ENCODE measurements around the gene KRTAP5-3.
A peak's percentile ranks its signal among the peaks of the same experiment; 100 is the strongest.
"Not testable (repeated sequence)": the region's sequence is repeated elsewhere in the genome, so short reads cannot be mapped to it uniquely, and the experiment has no call there.

Gene KRTAP5-3

GRCh38 chr11:1575756-1576155, 32.5 kb downstream of the KRTAP5-3 start:
- not testable (repeated sequence) for DNase-seq

DNA sequence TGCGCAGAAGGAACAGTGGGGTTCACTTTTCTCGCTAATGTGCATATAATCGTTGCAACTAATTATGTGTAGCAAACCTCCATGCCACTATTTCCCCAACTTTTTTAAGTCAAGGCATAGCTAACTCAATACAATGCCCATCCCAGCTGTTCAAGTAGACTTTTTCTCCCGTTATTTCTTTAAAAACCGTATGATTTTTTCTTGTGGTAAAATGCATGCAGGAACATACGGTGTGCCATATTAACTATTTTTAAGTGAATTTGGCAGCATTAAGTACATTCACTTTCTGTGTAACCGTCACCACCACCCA, 33.4 kb downstream of the KRTAP5-3 start:
- no peak for DNase-seq

DNA sequence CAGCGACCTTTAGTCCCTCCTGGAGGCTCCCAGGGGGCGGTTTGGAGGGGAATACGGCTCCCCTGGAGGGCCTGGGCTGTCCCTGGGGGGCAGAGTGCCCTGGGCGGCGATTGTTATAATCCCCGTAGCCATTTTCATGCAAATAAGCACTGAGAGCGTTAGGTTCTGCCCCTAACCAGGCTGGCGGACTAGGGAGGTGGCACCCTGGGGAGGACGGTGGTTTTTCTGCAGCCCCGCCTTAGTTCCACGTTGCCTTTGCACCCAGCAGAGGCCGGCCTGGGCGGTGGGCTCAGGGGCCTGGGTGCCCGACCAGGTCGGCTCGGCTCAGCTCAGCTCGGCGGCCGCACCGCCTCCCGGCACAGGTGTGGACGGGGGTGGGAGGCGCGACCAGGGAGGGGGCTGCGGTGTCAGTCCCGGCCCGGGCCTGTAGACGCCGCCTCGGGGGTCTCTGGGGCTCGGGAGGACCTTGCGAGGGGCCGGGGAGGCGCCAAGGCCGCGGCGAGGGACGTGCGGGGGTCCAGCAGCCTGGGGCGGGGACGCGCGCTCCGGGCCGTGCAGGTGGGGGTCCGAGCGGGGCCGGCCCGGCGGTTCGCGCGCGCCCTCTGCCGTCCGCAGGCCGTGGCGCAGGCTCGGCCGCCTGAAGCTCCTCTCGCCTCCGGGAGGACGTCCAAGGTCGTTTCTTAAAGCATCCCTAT, 33.9 kb downstream of the KRTAP5-3 start:
- peak; percentile 58 for DNase-seq

- no peak for DNase-seq
Observed at GRCh38 chr11:1573903-1574237, 34.4 kb downstream of the KRTAP5-3 start.

- no peak for DNase-seq
Observed at GRCh38 chr11:1573077-1573902, 35.0 kb downstream of the KRTAP5-3 start.

- peak; percentile 89 for DNase-seq
Observed at GRCh38 chr11:1572197-1573076, 35.8 kb downstream of the KRTAP5-3 start, which contains the start of gene DUSP8. Gene DUSP8, minus strand, starts transcription at chr11:1572271. Its CDS starts 6,445 bp downstream, at chr11:1565826.

DNA sequence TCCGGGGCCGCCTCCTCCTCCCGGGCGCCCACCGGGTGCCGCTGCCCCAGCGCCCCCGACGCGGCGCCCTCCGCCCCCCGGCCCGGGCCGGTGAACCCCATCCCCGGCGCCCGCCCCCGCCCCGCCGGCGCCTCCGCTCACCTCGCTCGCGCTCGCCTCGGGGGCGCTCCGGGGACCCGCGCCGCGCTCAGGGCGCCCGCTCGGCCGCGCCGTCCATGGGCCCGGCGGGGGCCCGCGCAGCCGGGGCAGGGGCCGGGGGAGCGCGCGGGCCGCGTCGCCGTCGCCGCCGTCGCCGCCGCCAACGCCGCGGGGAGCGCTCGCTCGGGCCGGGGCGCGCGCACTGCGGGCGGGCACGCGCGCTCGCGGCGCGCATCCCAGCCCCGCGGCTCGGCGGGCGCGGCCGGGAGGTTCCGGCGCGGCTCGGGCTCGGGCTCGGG, 36.5 kb downstream of the KRTAP5-3 start:
- DNase-seq = no peak

DNA sequence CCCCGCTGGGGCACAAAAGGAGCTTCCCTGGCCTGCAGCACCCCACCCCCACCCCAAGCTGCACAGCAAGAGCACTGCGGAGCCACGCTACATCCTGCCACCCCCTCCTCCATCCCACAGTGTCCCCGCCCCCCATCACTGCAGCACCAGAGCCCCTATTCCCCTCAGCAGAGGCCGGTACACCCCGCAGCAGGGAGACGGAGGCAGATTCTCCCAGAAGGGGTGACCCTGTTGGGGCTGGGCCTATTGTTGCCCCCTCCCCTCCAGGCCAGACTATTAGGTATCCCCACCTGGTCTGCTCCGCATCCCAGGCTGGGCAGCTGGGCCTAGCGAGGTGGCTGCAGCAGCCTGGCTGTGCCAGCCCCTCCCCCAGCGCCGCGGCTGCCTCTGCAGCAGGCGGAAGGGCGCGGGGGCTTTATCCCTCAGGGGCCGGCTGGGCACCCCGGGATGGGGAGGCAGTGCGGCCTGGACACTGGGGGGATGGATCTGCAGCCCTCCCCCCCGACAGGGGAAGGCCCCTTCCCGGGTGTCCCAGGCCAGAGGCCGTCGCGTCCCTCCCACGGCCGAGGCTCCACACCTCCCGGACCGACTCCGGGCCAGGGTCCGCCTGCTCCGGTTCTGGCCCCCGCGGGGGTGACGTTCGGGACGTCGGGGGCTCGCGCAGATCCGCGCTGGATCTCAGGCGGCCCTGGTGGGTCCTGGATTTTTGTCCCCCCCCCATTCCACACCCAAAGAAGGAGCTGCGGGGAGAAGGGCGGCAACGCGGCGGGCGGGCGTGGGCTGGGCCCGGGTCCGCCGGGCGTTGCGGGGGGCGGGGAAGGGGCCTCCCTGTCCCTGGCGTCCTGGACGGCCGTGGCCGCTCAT, 37.1 kb downstream of the KRTAP5-3 start:
- no peak for DNase-seq

- DNase-seq = no peak
Observed at GRCh38 chr11:1570531-1570895, 37.8 kb downstream of the KRTAP5-3 start.

DNA sequence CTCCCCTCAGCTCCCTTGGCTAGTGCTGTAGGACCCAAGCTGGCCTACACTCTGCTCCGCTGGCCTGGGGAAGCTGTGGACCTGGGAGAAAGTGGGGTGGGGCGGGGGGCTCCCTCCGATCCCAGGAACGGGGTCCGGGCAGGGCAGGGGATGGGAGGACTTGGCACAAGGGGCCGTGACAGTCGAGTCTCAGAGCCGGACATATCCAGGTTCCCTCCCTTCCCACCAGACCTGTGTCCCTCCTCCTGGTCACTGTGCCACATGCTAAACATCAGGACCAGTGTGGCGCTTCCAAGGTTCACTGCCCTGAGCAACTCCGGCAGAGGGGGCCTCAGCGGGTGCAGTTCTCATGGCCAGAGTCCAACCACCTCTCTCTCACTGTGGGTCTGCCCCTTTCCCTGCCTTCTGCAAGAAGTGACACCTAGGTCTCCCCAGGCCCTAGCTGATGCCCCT, 38.2 kb downstream of the KRTAP5-3 start:
- DNase-seq = no peak

GRCh38 chr11:1569251-1569780, 38.9 kb downstream of the KRTAP5-3 start:
- no peak for DNase-seq

DNA sequence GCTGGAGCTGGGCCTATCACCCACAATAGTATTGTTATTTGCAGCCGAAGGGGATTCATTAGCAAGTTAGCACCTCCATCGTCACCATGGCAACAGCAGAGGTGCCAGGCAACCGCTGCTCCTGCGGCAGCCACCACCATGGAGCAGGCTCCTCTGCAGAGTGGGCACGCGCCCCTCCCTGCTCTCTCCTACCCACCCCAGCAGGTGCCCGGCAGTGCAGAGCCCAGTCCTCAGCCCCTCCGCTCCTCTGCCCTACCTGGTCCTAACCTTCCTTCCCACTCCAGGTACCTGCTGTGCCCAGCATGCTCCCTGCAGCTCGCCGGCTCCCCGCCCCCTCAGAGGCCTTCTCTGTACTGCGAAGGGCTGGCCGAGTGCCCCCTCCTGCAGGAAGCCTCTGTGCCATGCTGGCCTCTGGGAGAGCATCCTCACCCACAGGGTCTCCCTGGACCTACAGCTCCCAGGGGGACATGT, 39.8 kb downstream of the KRTAP5-3 start:
- DNase-seq = no peak

GRCh38 chr11:1567721-1568100, 40.6 kb downstream of the KRTAP5-3 start:
- DNase-seq = no peak

DNA sequence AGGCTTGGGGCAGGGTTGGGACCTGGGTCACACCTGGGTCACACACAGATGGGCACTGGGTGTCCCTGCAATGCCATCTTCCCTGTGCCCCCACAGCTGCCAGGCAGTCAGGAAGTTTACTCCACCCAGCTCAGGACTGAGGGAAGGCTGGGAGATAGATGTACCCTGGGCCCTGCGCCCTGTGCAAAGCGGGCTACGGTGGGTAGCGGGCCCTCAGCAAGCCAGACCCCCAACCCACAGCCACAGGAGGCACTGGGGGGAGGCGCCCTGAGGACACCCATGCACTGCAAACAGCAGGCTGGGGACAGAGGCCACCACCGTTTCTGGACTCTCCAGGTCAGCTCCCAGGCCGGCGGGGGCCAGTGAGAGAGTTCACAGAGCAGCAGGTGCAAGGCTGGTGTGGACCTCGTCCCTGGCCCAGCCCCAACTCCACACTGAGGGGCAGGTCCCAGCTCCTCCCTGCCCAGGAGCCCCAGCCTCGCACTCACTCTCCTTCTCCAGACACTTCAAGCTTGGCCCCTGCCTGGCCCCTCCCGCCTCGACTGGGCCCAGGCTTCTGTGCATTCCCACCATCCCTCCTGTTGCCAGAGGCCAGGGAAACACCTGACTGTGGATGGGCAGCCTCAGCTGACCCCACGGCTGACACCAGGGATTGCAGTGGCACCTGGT, 41.1 kb downstream of the KRTAP5-3 start:
- DNase-seq = no peak

DNA sequence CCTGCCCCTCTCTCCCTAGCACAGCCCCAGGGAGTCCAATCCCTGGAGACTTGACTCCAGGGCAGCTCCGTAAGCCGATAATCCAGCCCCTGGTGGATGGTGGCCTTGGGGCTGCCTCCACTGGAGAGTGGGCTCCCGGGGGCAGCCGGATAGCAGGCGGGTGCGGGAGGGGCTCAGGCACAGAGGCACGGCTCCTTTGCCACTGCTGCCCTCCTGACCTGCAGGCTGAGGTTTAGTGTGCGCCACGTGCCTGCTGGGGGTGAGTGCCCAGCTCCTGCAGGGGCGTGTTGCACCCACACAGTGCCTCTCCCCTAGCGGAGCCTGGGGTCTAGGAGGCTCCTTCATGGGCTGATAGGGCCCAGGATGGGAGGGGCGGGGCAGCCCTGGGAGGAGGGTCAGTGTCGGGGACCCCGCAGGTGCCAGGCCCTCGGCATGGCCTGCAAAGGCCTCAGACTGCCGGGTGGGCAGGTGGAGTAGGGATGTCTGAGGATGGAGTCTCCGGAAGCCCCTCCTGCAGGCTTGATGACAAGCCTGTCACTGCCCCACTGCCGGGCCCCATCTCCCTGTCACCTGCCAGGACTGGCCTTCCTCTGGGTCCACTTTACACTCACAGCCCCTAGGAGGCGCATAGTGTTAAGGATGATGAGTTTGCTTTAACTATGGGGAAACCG, 41.7 kb downstream of the KRTAP5-3 start:
- no peak for DNase-seq

DNA sequence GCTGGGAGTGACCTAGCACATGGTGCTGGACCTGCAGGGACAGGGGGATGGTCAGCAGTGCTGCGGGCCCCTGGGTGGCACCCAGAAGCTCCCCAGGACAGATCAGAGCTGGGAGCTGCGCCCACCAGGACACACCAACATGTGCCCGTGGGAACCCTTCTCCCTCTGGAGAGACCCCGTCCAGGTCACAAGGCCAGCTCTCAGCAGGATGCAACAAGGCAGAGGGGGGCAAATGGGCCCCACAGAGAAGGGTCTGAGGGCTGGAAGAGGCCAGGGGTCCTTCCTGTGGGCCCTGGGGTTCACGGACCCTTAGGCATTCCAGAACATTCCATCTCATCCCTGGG, 42.4 kb downstream of the KRTAP5-3 start:
- no peak for DNase-seq

DNA sequence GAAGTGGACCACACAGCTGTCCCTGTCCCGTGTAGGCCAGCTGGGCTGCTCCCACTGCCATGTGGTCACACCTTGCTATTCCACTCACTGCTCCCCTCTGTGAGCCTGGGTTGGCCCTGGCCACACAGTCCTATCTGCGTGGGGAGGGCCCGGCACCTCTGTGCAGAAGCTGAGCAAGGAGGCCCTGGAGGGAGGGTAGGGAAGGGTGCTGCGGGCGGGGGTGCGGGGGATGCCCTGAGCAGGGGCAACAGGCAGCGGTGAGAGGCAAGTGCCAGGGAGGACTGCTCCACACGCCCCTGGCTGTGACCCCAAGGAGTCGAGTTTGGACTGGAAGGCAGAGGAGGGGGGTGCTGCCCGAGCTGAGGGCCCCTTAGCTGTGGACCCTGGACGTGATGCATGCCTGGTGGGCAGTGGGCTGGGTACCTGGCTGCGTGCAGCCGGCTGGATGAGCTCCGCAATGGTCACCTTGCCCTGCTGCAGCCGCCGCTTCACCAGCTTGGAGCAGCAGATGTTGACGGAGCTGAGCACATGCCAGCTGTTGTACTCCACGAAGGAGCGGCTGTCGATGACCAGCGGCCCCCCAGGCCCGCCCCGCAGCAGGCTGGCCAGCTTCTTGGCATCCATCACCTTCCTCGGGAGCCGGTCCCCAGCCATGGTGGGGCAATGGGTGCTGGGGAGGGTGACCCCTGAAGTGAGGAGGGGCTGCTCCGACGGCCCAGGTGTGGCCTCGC, 42.9 kb downstream of the KRTAP5-3 start:
- DNase-seq = no peak

GRCh38 chr11:1564535-1565172, 43.6 kb downstream of the KRTAP5-3 start:
- no peak for DNase-seq

DNA sequence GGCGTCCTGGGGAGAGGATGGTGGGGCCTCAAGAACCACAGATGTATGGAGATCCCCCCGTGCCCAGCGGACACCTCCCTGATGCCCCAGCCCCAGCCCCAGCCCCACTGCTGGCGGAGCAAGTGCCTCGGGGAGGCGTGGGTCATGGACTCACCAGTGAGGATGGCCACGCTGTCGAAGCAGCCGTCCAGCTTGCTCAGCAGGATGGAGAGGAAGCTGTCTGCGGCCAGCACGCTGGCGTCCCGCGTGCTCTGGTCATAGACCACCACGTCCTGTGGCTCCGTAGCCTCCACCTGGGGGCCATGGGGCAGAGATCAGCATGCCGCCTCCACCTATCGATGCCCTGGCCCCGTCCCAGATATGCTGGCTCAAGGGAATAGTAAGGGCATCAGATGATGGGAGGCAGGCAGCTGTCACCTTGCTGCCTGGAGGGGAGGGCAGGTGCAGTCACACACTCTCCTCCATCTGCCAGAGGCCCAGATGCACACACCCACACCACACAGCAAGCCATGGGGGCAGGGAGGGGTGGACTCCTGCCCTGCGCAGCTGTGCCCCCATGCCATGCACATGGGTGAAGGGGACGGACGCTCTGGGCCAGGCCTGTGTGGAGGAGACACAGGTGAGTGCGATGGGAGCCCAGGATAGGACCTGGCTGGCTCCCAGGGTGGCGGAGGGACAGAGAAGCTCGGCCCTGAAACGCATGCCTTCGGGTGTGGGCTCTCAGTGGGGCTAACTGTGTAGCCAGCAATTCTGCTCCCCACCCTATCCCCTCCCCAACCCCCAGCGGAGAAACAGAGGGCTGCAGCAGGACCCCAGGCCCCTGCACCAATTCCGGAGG, 44.3 kb downstream of the KRTAP5-3 start:
- DNase-seq = no peak

Measured in activated CD4-positive, alpha-beta T cell treated with anti-CD3 and anti-CD28 coated beads, Interleukin-2, Interleukin-6, amounts not matched to agents 100 ng/mL and 50 ng/mL, durations not matched to agents 16 hours and 8 hours (primary cell).